Measurements from ENCODE around the gene NCL.

NCL gene

DNA sequence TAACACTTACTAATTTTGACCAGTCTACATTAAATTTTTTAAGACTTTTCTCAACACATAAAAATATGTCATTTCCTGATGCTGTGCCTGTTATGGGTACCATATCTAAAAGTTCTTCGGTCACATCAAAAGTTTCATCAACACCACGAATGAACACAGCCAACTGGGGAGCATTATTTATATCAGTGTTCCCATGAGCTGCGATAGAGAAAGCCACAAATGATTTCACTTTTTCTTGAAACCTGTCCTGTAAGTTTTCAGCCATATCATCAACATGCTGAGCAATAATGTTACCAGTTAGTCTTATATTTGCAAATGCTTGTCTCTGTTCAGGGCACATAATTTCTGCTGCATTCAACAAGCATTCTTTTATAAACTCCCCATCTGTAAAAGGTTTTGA lies 30.4 kb upstream of the NCL start:
- Histone ChIP-seq H3K36me3 (ENCODE audit: low read length) (no peaks in the 10 kb centered on the region), H3K4me3 (ENCODE audit: insufficient read depth, low read length, poor library complexity, severe bottlenecking) (no peak overlapping the region), H3K9me3 (ENCODE audit: insufficient read depth, low read length) (no peaks in the 10 kb centered on the region), H3K9ac (ENCODE audit: low read length) (no peak overlapping the region), H3K9me2 (replicated peaks; ENCODE audit: insufficient read depth, low read length) (no peaks in the 10 kb centered on the region), H3F3A (ENCODE audit: insufficient read depth) (no peaks in the 10 kb centered on the region), H3K27me3 (ENCODE audit: low read length) (no peaks in the 10 kb centered on the region), H3K4me2 (ENCODE audit: low read depth, low read length, poor library complexity, severe bottlenecking) (no peak overlapping the region), H3K79me2 (ENCODE audit: insufficient read depth, low read length) (no peaks in the 10 kb centered on the region), H3K27ac (ENCODE audit: low read depth, low read length) (no peak overlapping the region), H4K20me1 (ENCODE audit: low read depth, low read length) (no peaks in the 10 kb centered on the region), H2AFZ (ENCODE audit: low read depth, low read length, severe bottlenecking) (no peak overlapping the region)
- no peak for TF ChIP-seq EZH2phosphoT487 (conservative IDR thresholded peaks at IDR 0.05; ENCODE audit: low read length)

DNA sequence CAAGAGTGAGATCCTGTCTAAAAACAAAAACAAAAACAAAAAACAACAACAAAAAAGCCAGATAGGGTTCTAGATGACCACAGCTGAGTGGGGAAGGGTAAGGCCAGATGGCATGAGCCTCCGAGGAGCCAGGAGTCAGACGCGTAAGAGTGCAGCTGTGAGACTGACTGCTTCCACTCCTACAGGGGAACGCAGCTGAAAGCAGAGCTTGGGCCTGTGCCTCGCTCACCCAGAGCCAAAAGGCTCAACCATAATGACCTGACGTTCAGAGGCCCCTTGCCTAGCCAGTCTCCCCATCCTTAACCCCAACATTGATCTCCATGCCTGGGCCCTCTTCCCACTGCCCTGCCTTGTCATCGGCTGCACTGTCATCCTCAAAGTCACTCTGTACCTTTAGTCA lies 26.5 kb upstream of the NCL start:
- H3K4me3 ChIP-seq (ENCODE audit: insufficient read depth, low read length, poor library complexity, severe bottlenecking): no peak overlapping the region
- no peak overlapping the region for H3K9ac ChIP-seq (ENCODE audit: low read length)
- H2AFZ ChIP-seq (ENCODE audit: low read depth, low read length, severe bottlenecking): no peak overlapping the region
- H3K36me3 ChIP-seq (ENCODE audit: low read length): no peaks in the 10 kb centered on the region
- H3K79me2 ChIP-seq (ENCODE audit: insufficient read depth, low read length): no peaks in the 10 kb centered on the region
- no peaks in the 10 kb centered on the region for H3K9me2 ChIP-seq (replicated peaks; ENCODE audit: insufficient read depth, low read length)
- no peak overlapping the region for H3K27ac ChIP-seq (ENCODE audit: low read depth, low read length)
- H3F3A ChIP-seq (ENCODE audit: insufficient read depth): no peaks in the 10 kb centered on the region
- no peaks in the 10 kb centered on the region for H3K27me3 ChIP-seq (ENCODE audit: low read length)
- H3K4me2 ChIP-seq (ENCODE audit: low read depth, low read length, poor library complexity, severe bottlenecking): no peak overlapping the region
- H4K20me1 ChIP-seq (ENCODE audit: low read depth, low read length): no peaks in the 10 kb centered on the region
- no peaks in the 10 kb centered on the region for H3K9me3 ChIP-seq (ENCODE audit: insufficient read depth, low read length)
- TF ChIP-seq EZH2phosphoT487 (conservative IDR thresholded peaks at IDR 0.05; ENCODE audit: low read length): no peak
- TF ChIP-seq, protein P1, sequence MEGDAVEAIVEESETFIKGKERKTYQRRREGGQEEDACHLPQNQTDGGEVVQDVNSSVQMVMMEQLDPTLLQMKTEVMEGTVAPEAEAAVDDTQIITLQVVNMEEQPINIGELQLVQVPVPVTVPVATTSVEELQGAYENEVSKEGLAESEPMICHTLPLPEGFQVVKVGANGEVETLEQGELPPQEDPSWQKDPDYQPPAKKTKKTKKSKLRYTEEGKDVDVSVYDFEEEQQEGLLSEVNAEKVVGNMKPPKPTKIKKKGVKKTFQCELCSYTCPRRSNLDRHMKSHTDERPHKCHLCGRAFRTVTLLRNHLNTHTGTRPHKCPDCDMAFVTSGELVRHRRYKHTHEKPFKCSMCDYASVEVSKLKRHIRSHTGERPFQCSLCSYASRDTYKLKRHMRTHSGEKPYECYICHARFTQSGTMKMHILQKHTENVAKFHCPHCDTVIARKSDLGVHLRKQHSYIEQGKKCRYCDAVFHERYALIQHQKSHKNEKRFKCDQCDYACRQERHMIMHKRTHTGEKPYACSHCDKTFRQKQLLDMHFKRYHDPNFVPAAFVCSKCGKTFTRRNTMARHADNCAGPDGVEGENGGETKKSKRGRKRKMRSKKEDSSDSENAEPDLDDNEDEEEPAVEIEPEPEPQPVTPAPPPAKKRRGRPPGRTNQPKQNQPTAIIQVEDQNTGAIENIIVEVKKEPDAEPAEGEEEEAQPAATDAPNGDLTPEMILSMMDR (IDR thresholded peaks at IDR 0.05; ENCODE audit: insufficient read depth, low read length, poor library complexity, severe bottlenecking): no peak

DNA sequence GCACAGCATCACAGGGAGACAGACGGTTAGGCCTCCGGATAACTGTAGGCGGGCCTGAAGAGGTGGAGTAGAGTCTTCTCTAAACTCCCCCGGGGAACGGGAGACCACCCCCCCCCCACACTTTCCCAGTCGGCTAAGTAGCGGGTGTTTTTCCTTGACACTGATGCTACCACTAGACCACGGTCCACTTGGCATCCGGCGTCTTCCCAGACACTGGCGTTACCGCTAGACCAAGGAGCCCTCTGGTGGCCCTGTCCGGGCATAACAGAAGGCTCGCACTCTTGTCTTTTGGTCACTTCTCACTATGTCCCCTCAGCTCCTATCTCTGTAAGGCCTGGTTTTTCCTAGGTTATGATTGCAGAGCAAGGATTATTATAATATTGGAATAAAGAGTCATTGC lies 25.7 kb upstream of the NCL start:
- Histone ChIP-seq H3K27ac (ENCODE audit: low read depth, low read length) (no peak overlapping the region), H3K4me3 (ENCODE audit: insufficient read depth, low read length, poor library complexity, severe bottlenecking) (no peak overlapping the region), H3F3A (ENCODE audit: insufficient read depth) (no peaks in the 10 kb centered on the region), H4K20me1 (ENCODE audit: low read depth, low read length) (no peaks in the 10 kb centered on the region), H3K4me2 (ENCODE audit: low read depth, low read length, poor library complexity, severe bottlenecking) (no peak overlapping the region), H3K9me2 (replicated peaks; ENCODE audit: insufficient read depth, low read length) (no peaks in the 10 kb centered on the region), H3K9ac (ENCODE audit: low read length) (no peak overlapping the region), H3K79me2 (ENCODE audit: insufficient read depth, low read length) (no peaks in the 10 kb centered on the region), H2AFZ (ENCODE audit: low read depth, low read length, severe bottlenecking) (no peak overlapping the region), H3K36me3 (ENCODE audit: low read length) (no peaks in the 10 kb centered on the region), H3K27me3 (ENCODE audit: low read length) (no peaks in the 10 kb centered on the region), H3K9me3 (ENCODE audit: insufficient read depth, low read length) (no peaks in the 10 kb centered on the region)
- TF ChIP-seq, protein P1 (IDR thresholded peaks at IDR 0.05; ENCODE audit: insufficient read depth, low read length, poor library complexity, severe bottlenecking): no peak
- TF ChIP-seq EZH2phosphoT487 (conservative IDR thresholded peaks at IDR 0.05; ENCODE audit: low read length): no peak

DNA sequence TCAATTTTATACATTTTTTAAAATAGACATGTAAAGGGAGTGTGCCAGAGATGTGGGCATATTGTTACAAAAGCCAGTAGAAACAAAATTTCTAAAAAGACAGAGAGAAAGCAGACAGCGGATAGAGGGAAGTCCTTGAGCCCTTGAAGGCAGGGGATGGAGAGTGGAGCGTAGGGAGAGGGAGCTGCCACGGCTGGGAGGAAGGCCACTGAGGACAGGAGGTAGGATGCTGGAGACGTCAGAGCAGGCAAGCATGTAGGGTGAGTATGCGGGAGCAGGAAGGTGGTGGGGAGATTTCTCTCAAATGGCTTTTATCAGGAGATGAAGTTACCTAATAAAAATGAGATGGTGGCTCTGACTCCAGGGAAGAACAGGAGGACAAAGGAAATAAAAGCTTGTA lies 24.0 kb upstream of the NCL start:
- H3K79me2 ChIP-seq (ENCODE audit: insufficient read depth, low read length): no peaks in the 10 kb centered on the region
- no peak overlapping the region for H3K4me2 ChIP-seq (ENCODE audit: low read depth, low read length, poor library complexity, severe bottlenecking)

More for the DNA sequence above, 24.0 kb upstream of the NCL start:
- no peak overlapping the region for H3K9ac ChIP-seq (ENCODE audit: low read length)
- H2AFZ ChIP-seq (ENCODE audit: low read depth, low read length, severe bottlenecking): no peak overlapping the region
- no peaks in the 10 kb centered on the region for H3K36me3 ChIP-seq (ENCODE audit: low read length)
- H3K27me3 ChIP-seq (ENCODE audit: low read length): no peaks in the 10 kb centered on the region
- no peak for TF ChIP-seq EZH2phosphoT487 (conservative IDR thresholded peaks at IDR 0.05; ENCODE audit: low read length)
- TF ChIP-seq, protein P1 (IDR thresholded peaks at IDR 0.05; ENCODE audit: insufficient read depth, low read length, poor library complexity, severe bottlenecking): no peak
- H3K9me3 ChIP-seq (ENCODE audit: insufficient read depth, low read length): no peaks in the 10 kb centered on the region
- H3K27ac ChIP-seq (ENCODE audit: low read depth, low read length): no peak overlapping the region
- H3K4me3 ChIP-seq (ENCODE audit: insufficient read depth, low read length, poor library complexity, severe bottlenecking): no peak overlapping the region
- no peaks in the 10 kb centered on the region for H4K20me1 ChIP-seq (ENCODE audit: low read depth, low read length)
- H3F3A ChIP-seq (ENCODE audit: insufficient read depth): no peaks in the 10 kb centered on the region
- H3K9me2 ChIP-seq (replicated peaks; ENCODE audit: insufficient read depth, low read length): no peaks in the 10 kb centered on the region

All from SU-DHL-6 (cell line).